Keratinocyte (primary cell): ENCODE data around the gene TAF1C. TPM values are rescaled to one million over a fixed set of nuclear protein-coding genes. Genes with fewer than 3 reads are reported as not detected.

ENCODE experiments used
- DNase-seq: peaks from one replicate; pipeline ENCODE4 v3.0.0-alpha.2; 2011; ENCODE audit warnings: low read depth, missing footprints, low spot score
- FAIRE-seq: peaks from 2 replicates; lab custom pipeline; 2011; peaks lifted over from hg19 to GRCh38; lab: Jason Lieb, UNC
- H2AFZ ChIP-seq: 2 replicates; pipeline ENCODE4 v1.6.0; 2012; ENCODE audit warnings: low read length, control low read depth, inconsistent platforms; ENCODE audit not compliant: control insufficient read depth
- H3K27ac ChIP-seq: 2 replicates; pipeline ENCODE4 v1.5.1; 2011; ENCODE audit warnings: low read length; ENCODE audit not compliant: control insufficient read depth, insufficient read depth
- H3K27me3 ChIP-seq: 3 replicates; pipeline ENCODE4 v1.6.0; 2011; ENCODE audit warnings: low read length; ENCODE audit not compliant: control insufficient read depth, insufficient read depth; ENCODE audit errors: extremely low read depth
- H3K36me3 ChIP-seq, 2 experiments: 2 replicates in 1 of 2; 3 replicates in 1 of 2; pipeline ENCODE4 v1.5.1; 2011; ENCODE audit warnings: low read length in 2 of 2, mild to moderate bottlenecking in 1 of 2; ENCODE audit not compliant: control insufficient read depth in 2 of 2, insufficient read depth in 2 of 2; ENCODE audit errors: extremely low read depth in 1 of 2
- H3K4me1 ChIP-seq: 3 replicates; pipeline ENCODE4 v1.5.1; 2011; ENCODE audit warnings: low read length; ENCODE audit not compliant: control insufficient read depth, insufficient read depth; ENCODE audit errors: extremely low read depth
- H3K4me2 ChIP-seq: 3 replicates; pipeline ENCODE4 v1.6.0; 2011; ENCODE audit warnings: low read depth, low read length; ENCODE audit not compliant: control insufficient read depth, insufficient read depth; ENCODE audit errors: extremely low read depth
- H3K4me3 ChIP-seq, 3 experiments: fragments of 200-600 bp in 1 of 3; sonication (generic) in 1 of 3; 2 replicates in 2 of 3; 3 replicates in 1 of 3; pipeline ENCODE4 v1.5.1; 2011 to 2016; ENCODE audit warnings: low read length in 3 of 3, mild to moderate bottlenecking in 3 of 3, control low read depth in 2 of 3, inconsistent platforms in 1 of 3, low read depth in 1 of 3, mixed read lengths in 1 of 3, mixed run types in 1 of 3, moderate library complexity in 1 of 3; ENCODE audit not compliant: control insufficient read depth in 2 of 3, insufficient read depth in 2 of 3; ENCODE audit errors: extremely low read depth in 1 of 3
- H3K79me2 ChIP-seq: 2 replicates; pipeline ENCODE4 v1.6.0; 2012; ENCODE audit warnings: low read length; ENCODE audit not compliant: control insufficient read depth, insufficient read depth
- H3K9ac ChIP-seq: 3 replicates; pipeline ENCODE4 v1.6.0; 2011; ENCODE audit warnings: low read length; ENCODE audit not compliant: control insufficient read depth, insufficient read depth; ENCODE audit errors: extremely low read depth
- H3K9me1 ChIP-seq: 3 replicates; pipeline ENCODE4 v1.6.0; 2011; ENCODE audit warnings: low read length; ENCODE audit not compliant: control insufficient read depth, insufficient read depth; ENCODE audit errors: extremely low read depth
- H3K9me3 ChIP-seq: 2 replicates; pipeline ENCODE4 v1.5.1; 2012; ENCODE audit warnings: low read depth, low read length; ENCODE audit not compliant: control insufficient read depth
- H4K20me1 ChIP-seq: 3 replicates; pipeline ENCODE4 v1.6.0; 2011; ENCODE audit warnings: low read length; ENCODE audit not compliant: control insufficient read depth, insufficient read depth; ENCODE audit errors: extremely low read depth
- EZH2 ChIP-seq: IDR thresholded peaks from one replicate; pipeline ENCODE4 v1.6.1; 2012; ENCODE audit warnings: inconsistent platforms, mild to moderate bottlenecking, low read length, moderate library complexity
- dilution Hi-C: fragments of 300-500 bp; cut with MboI; formaldehyde crosslinking; loops from one replicate; pipeline ENCODE4 v1.7.0; 2020; ENCODE audit warnings: low sequenced_read_pairs; ENCODE audit not compliant: extremely low pct_ligation_motif_present
- polyA plus RNA-seq, 5 experiments: library from polyadenylated mRNA; depleted of rRNA in 3 of 5; stranded (reverse) in 3 of 5; stranded (forward) in 1 of 5; unstranded in 1 of 5; fragments of >200 nt; gene quantifications; 1 replicate in 1 of 5; 2 replicates in 3 of 5; 3 replicates in 1 of 5; pipeline versions ENCODE4 v1.2.1 to v1.2.3, GENCODE V29; 2011 to 2012; ENCODE audit warnings: missing spikeins in 2 of 5, low read depth in 1 of 5, low replicate concordance in 1 of 5
- TF ChIP-seq, protein P1 (sequence below), 3 experiments: IDR thresholded peaks in 1 of 3; conservative IDR thresholded peaks in 1 of 3; optimal IDR thresholded peaks in 1 of 3; 2 replicates in 2 of 3; 3 replicates in 1 of 3; pipeline versions ENCODE3 to v1.5.1; 2011; ENCODE audit warnings: low read length in 3 of 3, mild to moderate bottlenecking in 3 of 3, moderate library complexity in 2 of 3, control low read depth in 1 of 3, inconsistent platforms in 1 of 3; ENCODE audit not compliant: insufficient read depth in 2 of 3; ENCODE audit errors: extremely low read depth in 1 of 3

The TAF1C gene
- polyA plus RNA-seq, 1 donor (not counting 4 experiments of a cell fraction or from before 2014, with no cell fraction given) = 6.5 TPM

DNA sequence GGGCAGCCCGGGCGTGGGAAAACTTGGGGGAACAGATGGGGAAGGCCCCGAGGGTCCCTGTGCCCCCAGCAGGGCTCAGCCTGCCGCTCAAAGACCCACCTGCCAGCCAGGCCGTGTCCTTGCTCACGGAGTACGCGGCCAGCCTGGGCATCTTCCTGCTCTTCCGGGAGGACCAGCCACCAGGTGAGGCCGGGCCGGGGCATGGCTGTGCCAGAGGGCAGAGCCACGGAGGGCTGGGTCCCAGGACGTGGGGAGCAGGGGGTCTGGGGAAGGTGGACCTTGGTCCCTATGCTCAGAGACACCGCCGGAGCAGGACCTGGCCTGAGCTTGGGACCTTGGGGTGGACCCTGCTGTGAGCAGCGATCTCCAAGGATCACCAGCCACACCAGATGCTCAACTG is 4.6 kb upstream of the TAF1C start:
- Histone ChIP-seq H4K20me1 (no peaks in the 10 kb centered on the region), H3K9ac (no peak overlapping the region), H3K4me1 (peaks cover 6% of the 10 kb centered on the region), H2AFZ (no peak overlapping the region), H3K79me2 (peaks cover 4% of the 10 kb centered on the region), H3K4me2 (no peak overlapping the region), H3K9me3 (no peaks in the 10 kb centered on the region), H3K27me3 (no peaks in the 10 kb centered on the region), H3K27ac (no peak overlapping the region), H3K4me3 (no peak overlapping the region), H3K36me3 (no peaks in the 10 kb centered on the region), H3K9me1 (no peaks in the 10 kb centered on the region)
- no peak for FAIRE-seq
- dilution Hi-C loops = no loop called here
- DNase-seq = no peak
- TF ChIP-seq, protein P1, sequence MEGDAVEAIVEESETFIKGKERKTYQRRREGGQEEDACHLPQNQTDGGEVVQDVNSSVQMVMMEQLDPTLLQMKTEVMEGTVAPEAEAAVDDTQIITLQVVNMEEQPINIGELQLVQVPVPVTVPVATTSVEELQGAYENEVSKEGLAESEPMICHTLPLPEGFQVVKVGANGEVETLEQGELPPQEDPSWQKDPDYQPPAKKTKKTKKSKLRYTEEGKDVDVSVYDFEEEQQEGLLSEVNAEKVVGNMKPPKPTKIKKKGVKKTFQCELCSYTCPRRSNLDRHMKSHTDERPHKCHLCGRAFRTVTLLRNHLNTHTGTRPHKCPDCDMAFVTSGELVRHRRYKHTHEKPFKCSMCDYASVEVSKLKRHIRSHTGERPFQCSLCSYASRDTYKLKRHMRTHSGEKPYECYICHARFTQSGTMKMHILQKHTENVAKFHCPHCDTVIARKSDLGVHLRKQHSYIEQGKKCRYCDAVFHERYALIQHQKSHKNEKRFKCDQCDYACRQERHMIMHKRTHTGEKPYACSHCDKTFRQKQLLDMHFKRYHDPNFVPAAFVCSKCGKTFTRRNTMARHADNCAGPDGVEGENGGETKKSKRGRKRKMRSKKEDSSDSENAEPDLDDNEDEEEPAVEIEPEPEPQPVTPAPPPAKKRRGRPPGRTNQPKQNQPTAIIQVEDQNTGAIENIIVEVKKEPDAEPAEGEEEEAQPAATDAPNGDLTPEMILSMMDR (optimal IDR thresholded peaks at IDR 0.05 in 1 of 3, IDR thresholded peaks at IDR 0.05 in 1 of 3, conservative IDR thresholded peaks at IDR 0.05 in 1 of 3; ENCODE audit: extremely low read depth in 1 of 3, insufficient read depth in 2 of 3, low read length in 3 of 3) = no peak
- no peak for TF ChIP-seq EZH2

DNA sequence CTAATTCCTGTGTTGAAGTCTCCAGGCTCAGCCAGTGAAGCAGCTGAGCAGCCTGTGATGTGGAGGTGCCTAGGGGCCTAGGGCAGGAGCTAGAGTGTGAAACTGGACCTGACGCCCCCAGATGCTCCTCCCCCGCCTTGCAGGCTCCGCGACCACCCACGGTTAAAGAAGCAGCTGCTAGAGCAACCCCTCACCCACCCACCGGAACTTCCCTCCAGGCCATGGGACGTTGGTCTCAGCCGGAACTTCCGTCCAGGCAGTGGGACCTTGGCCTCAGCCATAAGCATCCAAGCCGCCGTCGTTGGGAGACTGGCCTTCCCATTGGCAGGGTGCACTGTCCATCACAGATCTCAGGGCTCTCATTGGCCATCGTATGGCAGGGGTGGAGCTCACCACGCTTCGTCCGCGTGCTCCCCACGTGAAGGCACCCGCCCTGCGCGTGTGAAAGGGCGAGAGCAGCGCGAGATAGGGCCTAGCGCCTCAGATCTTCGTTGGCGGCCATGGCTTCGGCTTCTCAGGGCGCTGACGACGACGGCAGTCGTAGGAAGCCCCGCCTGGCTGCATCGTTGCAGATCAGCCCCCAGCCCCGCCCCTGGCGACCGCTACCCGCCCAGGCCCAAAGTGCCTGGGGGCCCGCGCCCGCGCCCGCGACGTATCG is 4.0 kb upstream of the TAF1C start, which contains the start of gene ADAD2:
TSS of gene ADAD2 (plus strand) at position 427 of the 658 bp plus-strand sequence. CDS start at position 501, 74 bp downstream.
- Histone ChIP-seq H3K9me1 (no peaks in the 10 kb centered on the region), H3K4me3 (no peak within 1 kb of the TSS), H2AFZ (no peak within 1 kb of the TSS), H3K4me1 (peaks cover 2% of the 10 kb centered on the region), H3K27me3 (no peaks in the 10 kb centered on the region), H3K36me3 (no peaks in the 10 kb centered on the region), H3K4me2 (no peak within 1 kb of the TSS), H3K9me3 (no peaks in the 10 kb centered on the region), H3K79me2 (peaks cover 10% of the 10 kb centered on the region), H3K9ac (no peak within 1 kb of the TSS), H4K20me1 (no peaks in the 10 kb centered on the region), H3K27ac (no peak within 1 kb of the TSS)
- no peak for TF ChIP-seq EZH2
- TF ChIP-seq, protein P1 (optimal IDR thresholded peaks at IDR 0.05 in 1 of 3, IDR thresholded peaks at IDR 0.05 in 1 of 3, conservative IDR thresholded peaks at IDR 0.05 in 1 of 3; ENCODE audit: extremely low read depth in 1 of 3, insufficient read depth in 2 of 3, low read length in 3 of 3) = no peak
- dilution Hi-C loops = no loop called here
- FAIRE-seq (no peak), DNase-seq (no peak)
